HepG2 (cell line): Measurements from ENCODE around the gene SAPCD1. TPM values are rescaled to one million over a fixed set of nuclear protein-coding genes. Genes with fewer than 3 reads are reported as not detected.
A peak's percentile ranks its signal among the peaks of the same experiment; 100 is the strongest.

Experiments used
- ATAC-seq: fragments of 200-7000 bp; cut with Tn5 transposase; 3 replicates; pipeline ENCODE4 v1.9.1; 2020; ENCODE audit warnings: mild to moderate bottlenecking, moderate library complexity
- BruUV-seq: library from RNA; stranded (reverse); fragments of 400-500 nt; replicated peaks from 2 replicates; lab custom pipeline; 2021; lab: Mats Ljungman, UMichigan
- CTCF ChIA-PET: fragments of 300-600 bp; formaldehyde crosslinking; extraction: SDS; loops from one replicate; lab custom pipeline; 2021; ENCODE audit warnings: low total read pairs, inconsistent platforms, low intra/inter-chr PET ratio; lab: Yijun Ruan, JAX
- POLR2A ChIA-PET: fragments of 350-600 bp; sonication (Branson Sonifier 250); formaldehyde crosslinking; loops from one replicate; lab custom pipeline; 2020; ENCODE audit warnings: antibody characterized with exemption, inconsistent platforms; lab: Yijun Ruan, JAX
- DNase-seq: peaks from one replicate; pipeline ENCODE4 v3.0.0-alpha.2; 2015; ENCODE audit warnings: low spot score
- FAIRE-seq: peaks from 3 replicates; lab custom pipeline; 2011; peaks lifted over from hg19 to GRCh38; lab: Jason Lieb, UNC
- H2AFZ ChIP-seq: one replicate; pipeline ENCODE4 v1.6.1; 2011; ENCODE audit warnings: low read length, inconsistent platforms
- H3K27ac ChIP-seq: fragments of 300-600 bp; 3 replicates; pipeline ENCODE4 v1.8.0; 2011; ENCODE audit warnings: mixed run types, mild to moderate bottlenecking, mixed read lengths, low read length, inconsistent platforms; ENCODE audit not compliant: insufficient read depth; ENCODE audit errors: extremely low read length
- H3K27me3 ChIP-seq, 2 experiments: fragments of 200-600 bp in 1 of 2; 2 replicates in 1 of 2; 3 replicates in 1 of 2; pipeline versions ENCODE4 v1.6.0 to v1.8.0; 2011; ENCODE audit warnings: low read length in 2 of 2, mild to moderate bottlenecking in 2 of 2, moderate library complexity in 2 of 2, inconsistent platforms in 1 of 2; ENCODE audit not compliant: insufficient read depth in 2 of 2, control insufficient read depth in 1 of 2
- H3K36me3 ChIP-seq, 2 experiments: fragments of 200-600 bp in 1 of 2; replicated peaks in 1 of 2; 2 replicates in 1 of 2; 3 replicates in 1 of 2; pipeline versions ENCODE4 v1.5.1 to v1.8.0; 2011; ENCODE audit warnings: low read length in 2 of 2, inconsistent platforms in 1 of 2; ENCODE audit not compliant: insufficient read depth in 2 of 2, control insufficient read depth in 1 of 2
- H3K4me1 ChIP-seq: 2 replicates; pipeline ENCODE4 v1.5.1; 2012; ENCODE audit warnings: low read length, inconsistent platforms; ENCODE audit not compliant: insufficient read depth
- H3K4me2 ChIP-seq: 2 replicates; pipeline ENCODE4 v1.6.0; 2011; ENCODE audit warnings: low read depth, low read length, inconsistent platforms
- H3K4me3 ChIP-seq, 3 experiments: fragments of 200-600 bp in 1 of 3; sonication (generic), shearing (Covaris generic) in 1 of 3; replicated peaks in 1 of 3; 2 replicates each; pipeline ENCODE4 v1.5.1; 2011 to 2016; ENCODE audit warnings: low read length in 3 of 3, inconsistent platforms in 2 of 3, low read depth in 2 of 3, mild to moderate bottlenecking in 2 of 3, control low read depth in 1 of 3, mixed read lengths in 1 of 3; ENCODE audit not compliant: insufficient read depth in 1 of 3
- H3K79me2 ChIP-seq: one replicate; pipeline ENCODE4 v1.6.1; 2011; ENCODE audit warnings: low read length, inconsistent platforms; ENCODE audit not compliant: insufficient read depth
- H3K9ac ChIP-seq: 2 replicates; pipeline ENCODE4 v1.6.0; 2011; ENCODE audit warnings: mild to moderate bottlenecking, low read depth, low read length, inconsistent platforms; ENCODE audit not compliant: insufficient read depth
- H3K9me3 ChIP-seq: 2 replicates; pipeline ENCODE4 v1.5.1; 2012; ENCODE audit warnings: mild to moderate bottlenecking, low read length
- H4K20me1 ChIP-seq: 2 replicates; pipeline ENCODE4 v1.6.0; 2011; ENCODE audit warnings: inconsistent platforms, mild to moderate bottlenecking, low read length, moderate library complexity; ENCODE audit not compliant: insufficient read depth
- ARID5B ChIP-seq: IDR thresholded peaks from 2 replicates; pipeline ENCODE4 v1.4.0; 2020; ENCODE audit warnings: mild to moderate bottlenecking, missing genetic modification reagents
- ATF4 ChIP-seq, 2 experiments: fragments of 450-650 bp in 1 of 2; sonication (generic) in 1 of 2; formaldehyde crosslinking; IDR thresholded peaks; 2 replicates each; pipeline versions ENCODE4 v1.5.0 to v1.8.0; 2020 to 2022; ENCODE audit warnings: mild to moderate bottlenecking in 1 of 2, missing genetic modification reagents in 1 of 2
- GPN1 ChIP-seq: sonication (generic); formaldehyde crosslinking; IDR thresholded peaks from 2 replicates; pipeline ENCODE4 v1.5.1; 2020; ENCODE audit warnings: missing genetic modification reagents, borderline replicate concordance
- HNRNPUL1 ChIP-seq: fragments of 200-400 bp; formaldehyde crosslinking; IDR thresholded peaks from 2 replicates; pipeline ENCODE4 v1.6.1; 2017; ENCODE audit warnings: low read depth, mild to moderate bottlenecking, low read length, moderate library complexity
- HOXA7 ChIP-seq: sonication (generic); formaldehyde crosslinking; IDR thresholded peaks from 2 replicates; pipeline ENCODE4 v1.8.1; 2022; ENCODE audit warnings: mild to moderate bottlenecking, missing genetic modification reagents, moderate library complexity
- MYC ChIP-seq: sonication (generic); formaldehyde crosslinking; IDR thresholded peaks from 2 replicates; pipeline ENCODE4 v1.9.0; 2021; ENCODE audit warnings: missing genetic modification reagents, borderline replicate concordance
- POLR2AphosphoS5 ChIP-seq: IDR thresholded peaks from 2 replicates; pipeline ENCODE4 v1.6.1; 2012; ENCODE audit warnings: low read depth, low read length
- REPIN1 ChIP-seq: sonication (generic); formaldehyde crosslinking; IDR thresholded peaks from 2 replicates; pipeline ENCODE4 v1.8.0; 2022; ENCODE audit warnings: missing genetic modification reagents, low read depth, mild to moderate bottlenecking, borderline replicate concordance
- ZNF558 ChIP-seq: sonication (generic); formaldehyde crosslinking; IDR thresholded peaks from 2 replicates; pipeline ENCODE4 v1.9.0; 2022; ENCODE audit warnings: mild to moderate bottlenecking, missing genetic modification reagents, borderline replicate concordance
- ZNF614 ChIP-seq: IDR thresholded peaks from 2 replicates; pipeline ENCODE4 v1.6.1; 2018; ENCODE audit warnings: missing biosample characterization, missing genetic modification reagents, inconsistent platforms, borderline replicate concordance
- ZNF7 ChIP-seq: IDR thresholded peaks from 2 replicates; pipeline ENCODE4 v1.6.1; 2016; ENCODE audit warnings: missing biosample characterization, missing genetic modification reagents
- ZNF781 ChIP-seq: sonication (generic); formaldehyde crosslinking; IDR thresholded peaks from 2 replicates; pipeline ENCODE4 v1.5.1; 2020; ENCODE audit warnings: borderline replicate concordance, mild to moderate bottlenecking, missing genetic modification reagents; ENCODE audit errors: not compliant biosample characterization
- WGBS: methylation state at CpG from one replicate; pipeline ENCODE4 v1.1.6; 2017; ENCODE audit warnings: low lambda C conversion rate; 5-methylcytosine and 5-hydroxymethylcytosine counted together
- in situ Hi-C: cut with HindIII; loops from 2 replicates; pipeline ENCODE4 v1.10.0; 2017; ENCODE audit warnings: low pct_unique_long_range_greater_than_20kb; ENCODE audit not compliant: extremely low pct_ligation_motif_present
- intact Hi-C: fragments of 100-400 bp; cut with micrococcal nuclease; formaldehyde crosslinking; loops from one replicate; pipeline ENCODE4 v1.10.0; 2022; ENCODE audit not compliant: unreplicated experiment
- polyA plus RNA-seq, 8 experiments: library from polyadenylated mRNA; depleted of rRNA in 3 of 8; stranded (reverse) in 7 of 8; unstranded in 1 of 8; fragments of >200 nt; fragmentation: Illumina TruSeq in 4 of 8; extraction: Trizol in 4 of 8; gene quantifications; 2 replicates each; pipeline versions ENCODE4 v1.2.1 to v1.2.3, GENCODE V29; 2011 to 2016; ENCODE audit warnings: low read depth in 4 of 8, missing spikeins in 1 of 8, mixed read lengths in 1 of 8; ENCODE audit not compliant: insufficient read depth in 1 of 8
- total RNA-seq, 5 experiments: library from RNA; depleted of rRNA; stranded (reverse); fragments of >200 nt; fragmentation: Illumina TruSeq; extraction: Trizol; gene quantifications; 2 replicates each; pipeline ENCODE4 v1.2.3, GENCODE V29; 2016; ENCODE audit warnings: low read depth in 1 of 5
- TF ChIP-seq, protein P1 (sequence below): sonication (generic); formaldehyde crosslinking; IDR thresholded peaks from 2 replicates; pipeline ENCODE4 v1.8.0; 2022; ENCODE audit warnings: missing genetic modification reagents, mild to moderate bottlenecking, moderate library complexity, borderline replicate concordance
- TF ChIP-seq, protein P2 (sequence below): fragments of 450-650 bp; IDR thresholded peaks from 2 replicates; pipeline ENCODE4 v1.6.1; 2016

SAPCD1 gene
- total and polyA plus RNA-seq, 2 of the 13 experiments (the other 11 are each of a cell fraction or from before 2014, with no cell fraction given) = 2.5 to 3.9 TPM

DNA sequence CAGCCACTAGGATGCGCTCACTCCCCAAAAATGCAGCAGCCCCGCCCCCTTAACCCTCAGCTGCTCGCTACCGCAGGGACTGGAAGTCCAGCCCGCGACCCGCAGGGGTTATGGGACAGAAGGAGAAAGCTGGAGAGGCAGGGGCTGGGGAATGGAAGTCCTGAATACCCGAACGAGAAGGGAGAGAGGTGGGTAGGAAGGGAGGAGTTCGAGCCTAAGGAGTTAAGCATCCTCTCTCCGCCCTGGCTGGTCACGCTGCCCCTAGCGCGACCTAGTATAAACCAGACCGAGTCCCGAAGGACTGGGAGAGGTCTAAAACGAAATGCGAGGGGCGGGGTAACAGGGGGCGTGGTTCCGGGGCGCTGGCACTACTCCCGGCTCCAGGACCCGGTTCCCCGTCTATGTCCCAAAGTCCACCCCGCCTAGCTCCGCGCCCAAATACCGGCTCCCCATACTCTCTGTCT lies 32.9 kb upstream of the SAPCD1 start:
- no TSS peak for BruUV-seq
- H2AFZ ChIP-seq = no peak overlapping the region
- H4K20me1 ChIP-seq = peaks cover 27% of the 10 kb centered on the region; the same call in 1 of the 2 replicates
- 2% methylated on average over 28 of the region's 29 CpGs for WGBS
- peak; percentile 77 for ATAC-seq
- peak overlapping the region; percentile 65 for H3K9ac ChIP-seq
- intact Hi-C loops (loop anchor here (1.0 kb wide), 2 partner anchors 8 to 40 kb away; no protein-coding TSS in a partner anchor), in situ Hi-C loops (no loop called here)
- FAIRE-seq = peak; percentile 72
- ChIA-PET CTCF (interaction anchor here (0.8 to 4.2 kb wide), 6 partner anchors 9 to 100 kb away, joined by 4 to 74 read pairs (median 4); partner anchors contain the start of gene MSH5), POLR2A (interaction anchor here (0.7 to 11.3 kb wide), 30 partner anchors 9 to 222 kb away, joined by 3 to 279 read pairs (median 5); partner anchors contain the start of genes ABHD16A, BAG6, C6orf47 and CLIC1)
- no peaks in the 10 kb centered on the region for H3K27me3 ChIP-seq
- peaks cover 24 to 39% of the 10 kb centered on the region in 2 experiments for H3K36me3 ChIP-seq
- peaks cover 16% of the 10 kb centered on the region for H3K79me2 ChIP-seq
- peaks cover 56% of the 10 kb centered on the region for H3K4me1 ChIP-seq
- peak overlapping the region; percentile 60 to 79 (median 72) for H3K4me3 ChIP-seq
- H3K9me3 ChIP-seq = no peaks in the 10 kb centered on the region
- peak; percentile 86 for DNase-seq
- H3K4me2 ChIP-seq = peak overlapping the region; percentile 86
- H3K27ac ChIP-seq = peak overlapping the region; percentile 72
- TF ChIP-seq, protein P1, sequence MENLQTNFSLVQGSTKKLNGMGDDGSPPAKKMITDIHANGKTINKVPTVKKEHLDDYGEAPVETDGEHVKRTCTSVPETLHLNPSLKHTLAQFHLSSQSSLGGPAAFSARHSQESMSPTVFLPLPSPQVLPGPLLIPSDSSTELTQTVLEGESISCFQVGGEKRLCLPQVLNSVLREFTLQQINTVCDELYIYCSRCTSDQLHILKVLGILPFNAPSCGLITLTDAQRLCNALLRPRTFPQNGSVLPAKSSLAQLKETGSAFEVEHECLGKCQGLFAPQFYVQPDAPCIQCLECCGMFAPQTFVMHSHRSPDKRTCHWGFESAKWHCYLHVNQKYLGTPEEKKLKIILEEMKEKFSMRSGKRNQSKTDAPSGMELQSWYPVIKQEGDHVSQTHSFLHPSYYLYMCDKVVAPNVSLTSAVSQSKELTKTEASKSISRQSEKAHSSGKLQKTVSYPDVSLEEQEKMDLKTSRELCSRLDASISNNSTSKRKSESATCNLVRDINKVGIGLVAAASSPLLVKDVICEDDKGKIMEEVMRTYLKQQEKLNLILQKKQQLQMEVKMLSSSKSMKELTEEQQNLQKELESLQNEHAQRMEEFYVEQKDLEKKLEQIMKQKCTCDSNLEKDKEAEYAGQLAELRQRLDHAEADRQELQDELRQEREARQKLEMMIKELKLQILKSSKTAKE (CRISPR knock-in tag) = no peak
- peak in 1 of 2 experiments; percentile 35; a peak in 1 of 4 replicates for TF ChIP-seq ATF4 (CRISPR knock-in tag; IDR thresholded peaks at IDR 0.05)
- peak; percentile 60; the same call in 1 of the 2 replicates for TF ChIP-seq REPIN1 (CRISPR knock-in tag)
- TF ChIP-seq, protein P2, sequence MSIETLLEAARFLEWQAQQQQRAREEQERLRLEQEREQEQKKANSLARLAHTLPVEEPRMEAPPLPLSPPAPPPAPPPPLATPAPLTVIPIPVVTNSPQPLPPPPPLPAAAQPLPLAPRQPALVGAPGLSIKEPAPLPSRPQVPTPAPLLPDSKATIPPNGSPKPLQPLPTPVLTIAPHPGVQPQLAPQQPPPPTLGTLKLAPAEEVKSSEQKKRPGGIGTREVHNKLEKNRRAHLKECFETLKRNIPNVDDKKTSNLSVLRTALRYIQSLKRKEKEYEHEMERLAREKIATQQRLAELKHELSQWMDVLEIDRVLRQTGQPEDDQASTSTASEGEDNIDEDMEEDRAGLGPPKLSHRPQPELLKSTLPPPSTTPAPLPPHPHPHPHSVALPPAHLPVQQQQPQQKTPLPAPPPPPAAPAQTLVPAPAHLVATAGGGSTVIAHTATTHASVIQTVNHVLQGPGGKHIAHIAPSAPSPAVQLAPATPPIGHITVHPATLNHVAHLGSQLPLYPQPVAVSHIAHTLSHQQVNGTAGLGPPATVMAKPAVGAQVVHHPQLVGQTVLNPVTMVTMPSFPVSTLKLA = peak; percentile 5; the same call in 1 of the 2 replicates
- no peak for TF ChIP-seq ZNF7
- TF ChIP-seq ZNF781 (CRISPR knock-in tag) = no peak
- no peak for TF ChIP-seq HNRNPUL1
- no peak; the same call in 1 of the 2 replicates for TF ChIP-seq POLR2AphosphoS5
- peak; percentile 72 for TF ChIP-seq MYC (CRISPR knock-in tag)
- TF ChIP-seq HOXA7 (CRISPR knock-in tag) = no peak
- no peak for TF ChIP-seq ZNF558
- no peak for TF ChIP-seq GPN1 (CRISPR knock-in tag)
- TF ChIP-seq ARID5B (CRISPR knock-in tag) = peak; percentile 40; the same call in 1 of the 2 replicates
- peak; percentile 72 for TF ChIP-seq ZNF614 (CRISPR knock-in tag)
